NOMO-1 treated with DMSO at 0.1 percent for 48 hours (cell line): ENCODE measurements around the gene GNG7.
"Not testable (repeated sequence)": the region's sequence is repeated elsewhere in the genome, so short reads cannot be mapped to it uniquely, and the experiment has no call there.

ENCODE experiments used
- DNase-seq: peaks from one replicate; lab custom pipeline; 2025; ENCODE audit not compliant: unreplicated experiment; lab: John Stamatoyannopoulos, UW

The GNG7 gene

DNA sequence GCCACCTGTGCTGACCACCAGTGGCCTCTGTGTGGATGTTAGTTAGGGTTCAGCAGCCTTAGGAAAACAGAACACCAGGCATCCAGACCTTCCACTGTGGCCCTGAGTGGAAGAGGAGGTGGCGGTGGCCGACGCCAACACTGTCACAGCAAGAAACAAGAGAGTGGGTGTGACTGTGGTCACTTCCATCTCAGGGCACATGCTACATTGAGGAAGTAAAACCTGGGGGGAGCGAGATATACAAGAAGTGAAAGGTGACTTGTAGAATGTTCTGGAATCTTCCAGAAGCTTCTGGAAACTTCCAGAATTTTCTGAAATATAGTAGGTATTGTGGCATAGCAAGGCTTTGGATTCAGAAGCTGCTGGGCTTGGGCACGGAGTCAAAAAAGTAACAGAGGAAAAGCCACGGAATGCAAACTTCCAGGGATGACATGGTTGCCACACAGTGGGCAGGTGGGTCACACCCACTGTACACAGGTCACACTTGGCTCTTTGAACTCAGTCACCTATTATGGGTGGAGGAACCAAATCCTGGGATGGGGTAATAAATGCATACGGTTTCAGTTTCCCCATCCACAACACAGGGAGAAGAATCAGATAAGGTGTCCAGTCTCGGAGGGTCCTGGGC, 24.3 kb downstream of the GNG7 start:
- DNase-seq: peak; percentile 82

DNA sequence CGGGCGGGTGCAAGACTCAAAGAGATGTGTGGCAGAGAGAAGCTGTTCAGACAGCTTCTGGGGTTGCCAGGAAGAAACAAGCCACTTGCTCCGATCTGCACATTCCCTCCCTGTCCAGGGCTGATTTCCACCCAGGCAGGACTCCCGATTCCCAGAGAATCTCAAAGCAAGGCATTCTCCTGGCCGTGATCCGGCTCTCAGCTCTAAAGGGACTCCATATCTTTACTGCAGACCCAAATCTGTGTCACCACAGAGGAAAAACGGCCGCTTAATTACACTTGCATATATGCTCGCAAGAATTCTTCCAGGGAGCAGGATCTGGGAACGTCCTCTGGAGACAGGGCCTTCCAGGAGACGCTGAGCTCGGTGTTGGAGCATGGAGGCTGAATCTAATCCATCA, 25.7 kb downstream of the GNG7 start:
- no peak for DNase-seq

DNA sequence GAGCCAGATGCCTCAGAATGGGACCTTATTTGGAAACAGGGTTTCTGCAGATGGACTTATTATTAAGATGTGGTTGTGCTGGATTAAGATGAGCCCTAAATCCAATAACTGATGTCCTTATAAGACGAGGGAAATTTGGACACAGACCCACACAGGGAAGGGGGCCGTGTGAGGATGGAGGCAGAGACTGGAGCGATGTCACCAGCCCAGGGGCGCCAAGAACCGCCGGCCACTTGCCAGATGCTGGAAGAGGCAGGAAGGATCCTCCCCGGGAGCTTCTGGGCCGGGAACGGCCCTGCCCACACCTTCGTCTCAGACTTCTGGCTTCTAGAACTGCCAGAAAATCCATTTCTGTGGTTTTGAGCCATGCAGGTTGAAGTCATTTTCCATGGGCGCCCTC, 26.6 kb downstream of the GNG7 start:
- no peak for DNase-seq

DNA sequence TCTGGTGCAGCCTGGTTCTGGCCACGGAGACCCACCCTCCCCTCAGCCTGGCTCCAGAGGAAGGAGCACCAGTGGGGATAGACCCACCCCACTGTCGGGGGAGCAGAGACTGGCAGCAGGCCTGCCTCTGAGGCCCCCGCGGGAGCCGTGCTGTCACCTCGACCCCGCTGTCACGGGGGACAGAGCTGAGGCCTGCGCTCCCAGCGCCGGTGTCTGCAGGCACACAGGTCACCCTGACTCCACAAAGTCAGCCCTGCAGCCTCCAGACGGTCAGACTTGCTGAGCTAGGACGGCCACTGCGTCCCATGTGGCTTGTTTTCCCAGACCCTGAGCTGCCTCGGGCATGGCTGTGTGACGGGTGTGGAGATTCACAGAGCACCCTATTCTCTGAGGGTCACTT, 32.3 kb downstream of the GNG7 start:
- no peak for DNase-seq

DNA sequence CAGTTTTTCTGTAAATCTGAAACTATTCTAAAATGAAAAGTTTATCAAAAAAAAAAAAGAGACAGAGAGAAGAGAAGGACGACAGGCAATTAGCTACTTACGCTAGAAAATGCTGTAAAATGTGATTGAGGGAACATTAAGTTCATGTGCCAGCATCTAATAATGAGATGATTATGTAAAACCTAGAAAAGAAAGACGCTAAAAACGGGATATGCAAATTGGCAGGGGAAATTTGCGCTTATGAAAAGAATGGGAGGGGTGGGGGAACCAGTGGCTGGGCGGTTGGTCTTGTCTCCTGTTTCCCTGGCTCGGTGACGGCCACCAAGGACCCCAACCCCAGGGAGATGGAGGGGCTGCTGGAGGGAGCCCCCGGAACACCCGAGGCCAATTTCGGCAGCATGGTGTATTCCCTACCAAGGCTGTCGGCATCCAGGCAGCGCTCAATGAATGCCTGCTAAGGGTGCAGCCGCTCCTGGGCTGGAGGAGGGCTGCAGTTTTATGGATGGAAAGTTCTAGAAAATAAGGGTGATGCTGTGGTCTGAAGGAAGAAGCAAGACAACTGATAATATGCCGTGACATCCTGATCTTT, 34.2 kb downstream of the GNG7 start:
- no peak for DNase-seq

DNA sequence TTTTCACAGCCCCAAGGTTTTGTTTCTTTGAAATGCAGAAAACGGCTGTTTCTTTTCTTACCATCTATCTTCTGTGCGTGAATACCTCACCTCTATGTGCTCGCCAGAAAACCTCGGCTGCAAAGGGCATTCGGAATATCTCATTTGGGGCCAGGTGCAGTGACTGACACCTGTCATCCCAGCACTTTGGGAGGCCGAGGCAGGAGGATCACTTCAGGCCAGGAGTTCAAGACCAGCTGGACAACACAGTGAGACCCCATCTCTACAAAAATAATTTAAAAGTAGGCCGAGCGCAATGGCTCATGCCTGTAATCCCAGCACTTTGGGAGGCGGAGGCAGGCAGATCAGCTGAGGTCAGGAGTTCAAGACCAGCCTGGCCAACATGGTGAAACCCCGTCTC, 35.1 kb downstream of the GNG7 start:
- DNase-seq: not testable (repeated sequence)

DNA sequence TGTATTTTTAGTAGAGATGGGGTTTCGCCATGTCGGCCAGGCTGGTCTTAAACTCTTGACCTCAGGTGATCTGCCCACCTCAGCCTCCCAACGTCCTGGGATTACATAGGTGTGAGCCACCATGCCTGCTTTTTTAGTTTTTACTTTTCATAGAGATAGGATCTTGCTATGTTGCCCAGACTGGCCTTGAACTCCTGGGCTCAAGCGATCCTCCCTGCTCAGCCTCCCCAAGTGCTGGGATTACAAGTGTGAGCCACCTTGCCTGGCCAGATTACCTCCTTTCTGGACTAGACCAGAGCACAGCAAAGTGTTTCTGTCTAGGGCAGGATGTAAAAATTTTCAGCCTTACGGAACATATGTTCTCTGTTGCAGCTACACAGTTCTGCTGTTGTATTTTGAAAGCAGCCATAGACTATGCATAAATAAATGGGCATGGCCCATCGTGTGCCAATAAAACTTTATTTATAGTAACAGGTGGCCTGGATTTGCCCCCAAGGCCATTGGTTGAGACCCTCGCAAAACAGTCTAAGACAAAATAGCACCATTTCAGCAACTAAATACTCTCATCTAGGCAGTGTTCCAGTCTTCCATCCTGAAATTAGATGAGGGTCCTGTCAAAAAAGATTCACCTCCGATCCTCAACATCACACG, 36.0 kb downstream of the GNG7 start:
- no peak for DNase-seq

DNA sequence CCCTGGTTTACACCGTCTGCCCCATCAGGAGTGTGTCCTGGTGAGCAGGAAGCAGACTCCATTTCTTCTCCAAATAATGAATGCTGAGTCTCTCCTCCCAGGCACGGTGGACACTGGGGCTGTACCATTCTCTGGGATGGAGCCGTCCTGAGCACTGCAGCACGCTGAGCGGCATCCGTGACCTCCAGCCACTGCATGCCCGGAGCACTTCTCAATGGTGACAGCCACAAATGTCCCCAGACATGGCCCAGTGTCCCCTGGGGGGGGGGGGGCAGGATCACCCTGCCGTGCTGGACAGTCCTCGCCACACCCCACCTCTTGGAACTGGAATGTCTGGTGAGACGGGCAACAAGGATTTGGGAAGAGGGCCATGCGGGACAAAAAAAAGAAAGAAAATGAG, 37.4 kb downstream of the GNG7 start:
- DNase-seq: no peak

DNA sequence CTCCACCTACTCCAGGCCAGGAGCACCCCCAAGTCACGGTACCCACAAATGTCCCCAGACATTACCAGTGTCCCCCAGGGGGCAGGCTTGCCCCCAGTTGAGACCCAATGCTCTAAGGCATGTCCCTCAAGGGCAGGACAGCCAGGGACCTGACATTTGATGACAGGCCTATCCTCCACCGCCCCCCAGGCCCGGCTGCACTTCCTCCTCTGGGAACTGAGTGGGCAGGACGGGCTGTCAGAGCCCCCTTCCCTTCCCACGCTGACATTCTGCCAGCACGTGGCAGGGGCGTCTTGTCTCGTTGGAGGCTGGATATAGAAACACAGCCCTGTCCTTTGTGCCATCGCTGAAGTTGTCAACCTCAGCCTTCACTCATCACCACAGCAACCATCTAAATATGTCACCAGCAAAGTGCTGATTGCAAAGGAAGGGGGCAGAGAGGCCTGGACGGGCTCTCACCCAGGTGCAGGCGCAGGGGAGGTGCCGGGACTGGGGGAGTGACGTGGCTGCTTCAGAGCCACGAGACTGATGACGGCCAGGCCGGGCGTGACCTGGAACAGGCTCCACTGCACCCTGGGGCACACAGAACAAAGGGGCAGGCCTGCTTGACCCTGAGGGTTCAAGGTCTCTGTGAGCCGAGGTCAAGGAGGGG, 38.4 kb downstream of the GNG7 start:
- DNase-seq: no peak

DNA sequence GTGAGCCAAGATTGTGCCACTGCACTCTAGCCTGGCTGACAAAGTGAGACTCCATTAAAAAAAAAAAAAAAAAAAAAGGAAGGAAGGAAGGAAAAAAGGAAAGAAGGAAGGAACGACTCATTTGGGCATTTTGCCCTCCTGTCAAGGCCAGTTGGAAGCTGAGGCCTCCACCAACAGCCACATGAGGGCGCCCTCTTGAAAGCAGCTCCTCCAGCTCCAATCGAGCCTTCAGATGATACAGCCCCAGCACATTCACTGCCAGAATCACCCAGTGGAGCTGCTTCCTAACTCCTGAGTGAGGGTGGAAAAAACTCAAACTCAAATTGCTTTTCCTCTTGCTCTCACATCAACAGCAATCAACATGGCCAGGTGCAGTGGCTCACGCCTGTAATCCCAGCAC, 40.9 kb downstream of the GNG7 start:
- no peak for DNase-seq

DNA sequence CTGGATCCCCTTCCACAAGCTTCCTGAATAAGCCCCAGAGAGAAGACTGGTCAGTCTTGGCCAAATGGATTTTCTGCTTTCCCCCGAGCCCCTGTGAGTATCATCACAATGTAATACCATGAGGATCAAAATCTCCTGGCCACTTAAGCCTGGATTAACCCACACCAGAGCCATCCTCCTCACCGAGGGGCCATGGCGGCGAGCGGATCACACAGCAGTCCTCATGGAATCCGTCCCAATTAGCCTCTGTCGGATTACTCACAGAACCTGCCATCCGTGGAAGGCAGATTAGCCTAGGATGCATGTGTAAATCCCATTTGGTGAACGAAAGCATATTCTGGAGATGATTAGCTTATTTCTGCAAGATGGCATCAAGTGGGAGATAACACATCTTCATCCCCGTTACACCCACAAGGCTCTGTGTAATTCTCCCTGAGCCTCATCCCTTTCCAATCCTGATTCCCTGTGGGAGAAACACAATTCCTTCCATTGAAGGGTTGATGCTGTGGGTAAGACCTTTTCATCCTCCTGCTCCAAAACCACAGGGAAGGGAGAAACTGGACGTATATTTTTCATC, 42.5 kb downstream of the GNG7 start:
- DNase-seq: no peak

DNA sequence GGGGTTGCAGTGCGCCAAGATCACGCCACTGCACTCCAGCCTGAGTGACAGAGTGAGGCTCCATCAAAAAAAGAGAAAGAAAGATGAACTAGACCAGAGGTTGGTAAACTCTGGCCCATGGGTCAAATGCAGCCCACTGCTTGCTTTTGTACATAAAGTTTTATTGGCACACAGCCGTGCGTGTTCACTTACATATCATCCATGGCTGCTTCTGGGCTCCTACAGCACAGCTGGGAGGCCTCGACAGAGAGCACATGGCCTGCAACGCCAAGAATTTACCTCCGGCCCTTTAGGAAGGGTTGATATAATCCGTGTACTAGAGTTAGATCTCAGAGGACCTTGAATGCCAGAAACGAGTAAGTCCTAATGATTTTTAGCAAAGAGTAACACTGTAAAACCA, 46.0 kb downstream of the GNG7 start:
- no peak for DNase-seq

DNA sequence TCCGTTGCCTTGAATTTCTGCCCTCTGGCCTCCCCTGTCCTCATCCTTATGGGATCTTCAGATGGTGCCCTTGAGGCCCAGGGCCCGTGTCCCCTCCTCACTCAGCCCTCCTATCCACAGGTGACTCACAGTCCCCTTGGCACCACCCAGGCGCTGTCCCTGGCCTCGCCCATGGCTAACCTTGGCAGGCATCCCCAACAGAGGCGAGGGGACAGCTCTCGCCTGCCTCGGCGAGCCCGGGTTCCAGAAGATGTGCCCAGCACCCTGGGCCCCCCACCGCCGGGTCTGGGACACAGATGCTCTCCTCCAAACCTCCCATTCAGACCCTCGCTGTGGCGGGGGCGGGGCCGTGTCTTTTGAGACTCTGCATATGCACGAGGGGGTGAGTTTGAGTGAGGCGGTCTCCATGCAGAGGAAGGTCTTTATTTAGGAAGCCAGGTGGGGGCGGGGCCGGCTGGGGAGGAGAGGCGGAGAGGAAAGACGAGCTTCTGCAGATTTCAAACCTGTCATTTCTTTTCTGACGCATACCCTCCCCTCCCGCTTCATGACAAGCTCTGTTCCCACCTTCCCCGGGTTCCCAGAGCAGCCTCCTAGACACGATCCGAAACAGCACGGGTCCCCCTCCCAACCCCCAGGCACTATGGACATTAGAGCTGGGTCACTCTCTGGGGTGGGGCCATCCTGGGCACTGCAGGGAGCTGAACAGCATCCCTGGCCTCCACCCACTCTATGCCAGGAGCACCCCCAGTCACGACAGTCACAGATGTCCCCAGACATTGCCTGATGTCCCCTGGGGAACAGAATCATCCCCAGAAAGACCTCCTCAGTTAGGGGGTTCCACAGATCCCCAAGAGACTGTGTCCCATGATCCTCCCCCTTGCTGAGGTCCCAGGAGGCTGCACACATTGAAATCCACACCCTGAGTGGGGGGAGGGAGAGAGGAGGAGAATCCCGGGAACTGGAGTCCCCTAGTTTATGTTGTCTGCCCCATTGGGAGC, 48.5 kb downstream of the GNG7 start:
- DNase-seq: no peak

DNA sequence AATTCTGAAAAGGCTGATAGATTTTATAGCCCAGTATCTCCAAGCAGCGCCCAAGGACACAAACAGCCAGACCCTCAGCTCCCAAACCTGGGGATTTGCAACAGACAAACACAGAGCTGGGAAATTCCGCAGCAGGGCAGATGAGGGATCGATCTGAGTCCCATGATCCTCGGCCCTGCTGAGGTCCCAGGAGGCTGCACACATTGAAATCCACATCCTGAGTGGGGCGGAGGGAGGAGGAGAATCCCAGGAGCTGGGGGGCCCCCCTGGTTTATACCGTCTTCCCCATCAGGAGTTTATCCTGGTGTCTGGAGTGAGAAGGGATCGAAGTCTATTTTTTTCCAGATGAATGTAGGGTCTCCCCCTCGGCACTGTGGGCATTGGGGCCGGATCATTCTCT, 49.3 kb downstream of the GNG7 start:
- DNase-seq: no peak

DNA sequence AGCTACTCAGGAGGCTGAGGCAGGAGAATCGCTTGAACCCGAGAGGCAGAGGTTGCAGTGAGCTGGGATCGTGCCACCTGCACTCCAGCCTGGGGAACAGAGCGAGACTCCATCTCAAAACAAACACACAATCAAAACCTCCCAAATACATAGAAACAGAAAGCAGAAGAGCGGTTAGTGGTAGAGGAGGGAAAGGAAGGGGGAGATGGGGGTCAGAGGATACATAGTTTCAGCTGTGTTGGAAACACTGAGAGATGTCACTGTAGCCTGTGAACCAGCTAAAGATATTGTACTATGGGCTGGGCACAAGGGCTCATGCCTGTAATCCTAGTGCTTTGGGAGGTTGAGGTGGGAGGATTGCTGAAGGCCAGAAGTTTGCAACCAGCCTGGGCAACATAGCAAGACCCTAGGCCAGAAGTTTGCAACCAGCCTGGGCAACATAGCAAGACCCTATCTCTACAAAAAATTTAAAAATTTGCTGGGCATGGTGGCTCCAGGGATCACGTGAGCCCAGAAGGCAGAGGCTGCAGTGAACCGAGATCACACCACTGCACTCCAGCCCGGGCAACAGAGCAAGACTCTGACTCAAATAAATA, 49.9 kb downstream of the GNG7 start:
- no peak for DNase-seq

DNA sequence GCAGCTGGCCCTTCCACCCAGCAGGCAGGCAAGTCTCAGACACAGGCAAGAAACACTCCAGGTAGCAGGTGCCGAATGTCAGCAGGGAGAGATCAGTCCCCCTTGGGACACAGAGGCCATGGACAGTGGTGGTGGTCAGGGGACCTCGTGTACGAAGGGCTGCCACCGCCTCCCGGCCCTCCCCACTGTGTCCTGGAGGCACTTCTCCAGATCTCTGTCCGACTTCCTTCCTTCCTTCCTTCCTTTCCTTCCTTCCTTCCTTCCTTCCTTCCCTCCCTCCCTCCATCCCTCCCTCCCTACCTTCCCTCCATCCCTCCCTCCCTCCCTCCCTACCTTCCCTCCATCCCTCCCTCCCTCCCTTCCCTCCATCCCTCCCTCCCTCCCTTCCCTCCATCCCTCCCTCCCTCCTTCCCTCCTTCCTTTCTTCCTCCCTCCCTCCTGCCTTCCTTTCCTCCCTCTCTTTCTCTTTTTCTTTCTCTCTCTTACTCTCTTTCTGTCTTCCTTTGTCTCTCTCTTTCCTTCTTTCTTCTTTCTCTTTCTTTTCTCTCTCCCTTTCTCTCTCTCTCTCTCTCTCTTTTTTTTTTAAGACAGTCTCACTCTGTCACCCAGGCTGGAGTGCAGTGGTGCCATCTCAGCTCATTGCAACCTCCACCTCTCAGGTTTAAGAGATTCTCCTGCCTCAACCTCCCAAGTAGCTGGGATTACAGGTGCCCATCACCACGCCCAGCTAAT, 51.3 kb downstream of the GNG7 start:
- not testable (repeated sequence) for DNase-seq

DNA sequence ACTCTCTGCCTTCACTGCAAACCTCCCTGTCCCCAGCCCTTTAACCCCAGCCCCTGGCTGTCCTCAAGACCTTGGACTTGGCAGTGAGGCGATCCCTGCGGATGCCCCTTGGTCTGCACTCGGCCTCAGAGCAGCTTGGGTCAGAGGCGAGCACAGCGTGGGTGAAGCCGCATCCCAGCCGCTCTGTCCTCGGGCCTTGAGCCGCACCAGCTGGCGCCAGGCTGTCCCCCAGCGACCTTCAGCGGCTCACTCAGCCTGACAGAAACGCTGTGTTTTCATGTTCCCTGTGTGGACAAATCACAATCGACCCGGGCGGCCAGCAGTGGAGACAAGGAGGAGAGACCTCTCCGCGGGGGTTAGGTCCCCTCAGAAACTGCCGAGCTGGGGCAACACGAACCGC, 52.0 kb downstream of the GNG7 start:
- no peak for DNase-seq

DNA sequence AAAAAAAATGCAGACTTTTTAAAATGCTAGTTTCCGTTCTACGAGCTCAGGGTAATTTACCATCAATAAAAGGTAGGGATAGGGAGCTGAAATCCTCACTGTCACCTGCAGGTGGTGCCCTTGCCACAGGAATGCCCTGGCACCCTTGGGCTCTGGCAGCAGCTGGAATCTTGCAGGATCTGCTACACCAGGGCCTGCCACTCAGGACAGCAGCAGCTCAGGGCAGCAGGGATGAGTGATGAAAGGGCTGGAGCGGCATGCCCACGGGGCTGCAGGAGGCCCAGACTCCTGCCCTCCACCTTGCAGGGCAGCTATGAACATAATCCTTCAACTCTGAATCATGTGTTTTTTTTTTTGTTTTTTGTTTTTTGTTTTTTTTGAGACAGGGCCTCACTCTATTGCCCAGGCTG, 54.0 kb downstream of the GNG7 start:
- peak; percentile 79 for DNase-seq

DNA sequence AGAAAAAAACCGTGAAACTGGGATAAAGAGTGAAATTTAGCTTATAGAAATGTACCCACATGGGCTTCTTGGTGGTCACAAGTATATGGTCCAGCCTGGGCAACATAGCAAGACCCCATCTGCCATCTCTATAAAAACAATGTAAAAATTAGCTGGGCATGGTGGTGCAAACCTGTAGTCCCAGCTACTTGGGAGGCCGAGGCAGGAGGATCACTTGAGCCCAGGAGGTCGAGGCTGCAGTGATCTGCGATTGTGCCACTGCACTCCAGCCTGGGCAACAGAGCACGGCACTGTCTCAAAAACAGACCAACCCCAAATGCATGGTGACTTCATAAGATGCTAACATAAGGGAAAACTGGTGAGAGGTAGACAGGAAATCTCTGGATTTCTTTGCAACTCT, 54.4 kb downstream of the GNG7 start:
- DNase-seq: no peak
